ENCODE measurements around the gene TPPP.
"Not testable (repeated sequence)": the region's sequence is repeated elsewhere in the genome, so short reads cannot be mapped to it uniquely, and the experiment has no call there.

Gene TPPP

GRCh38 chr5:692529-693041, 567 bp downstream of the TPPP start:
- not testable (repeated sequence) for DNase-seq

DNA sequence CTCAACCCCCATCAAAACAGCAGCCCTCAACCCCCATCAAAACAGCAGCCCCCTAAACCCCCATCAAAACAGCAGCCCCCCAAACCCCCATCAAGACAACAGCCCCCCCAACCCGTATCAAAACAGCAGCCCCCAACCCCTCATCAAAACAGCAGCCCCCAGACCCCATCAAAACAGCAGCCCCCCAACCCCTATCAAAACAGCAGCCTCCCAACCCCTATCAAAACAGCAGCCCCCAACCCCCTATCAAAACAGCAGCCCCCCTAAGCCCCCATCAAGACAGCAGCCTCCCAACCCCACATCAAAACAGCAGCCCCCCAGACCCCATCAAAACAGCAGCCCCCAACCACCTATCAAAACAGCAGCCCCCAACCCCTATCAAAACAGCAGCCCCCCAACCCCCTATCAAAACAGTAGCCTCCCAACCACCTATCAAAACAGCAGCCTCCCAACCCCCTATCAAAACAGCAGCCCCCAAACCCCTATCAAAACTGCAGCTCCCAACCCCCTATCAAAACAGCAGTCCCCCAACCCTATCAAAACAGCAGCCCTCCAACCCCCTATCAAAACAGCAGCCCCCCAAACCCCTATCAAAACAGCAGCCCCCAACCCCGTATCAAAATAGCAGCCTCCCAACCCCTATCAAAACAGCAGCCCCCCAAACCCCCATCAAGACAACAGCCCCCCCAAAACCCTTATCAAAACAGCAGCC, 1.2 kb downstream of the TPPP start:
- no peak for DNase-seq

DNA sequence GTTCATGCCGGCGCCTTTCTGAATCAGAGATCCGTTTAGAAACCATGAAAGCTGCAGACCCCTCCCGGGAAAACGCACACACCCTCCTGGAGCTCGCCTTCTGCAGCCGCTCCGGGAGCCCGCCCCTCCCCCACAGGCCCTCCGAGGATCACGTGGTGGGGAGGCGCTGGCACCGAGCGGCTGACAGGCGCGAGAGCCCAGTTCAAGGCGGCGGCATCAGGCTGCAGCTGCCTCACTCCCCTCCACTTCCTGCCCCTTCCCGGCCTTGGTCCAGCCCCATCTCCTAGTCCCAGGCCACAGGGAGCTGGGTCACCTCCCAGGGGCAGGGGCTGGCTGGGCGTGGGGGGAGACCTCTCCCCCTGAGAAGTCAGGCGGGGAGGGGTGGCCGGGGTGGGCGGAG, 2.1 kb downstream of the TPPP start:
- DNase-seq = not testable (repeated sequence)

GRCh38 chr5:690293-690692, 2.9 kb downstream of the TPPP start:
- DNase-seq = not testable (repeated sequence)

DNA sequence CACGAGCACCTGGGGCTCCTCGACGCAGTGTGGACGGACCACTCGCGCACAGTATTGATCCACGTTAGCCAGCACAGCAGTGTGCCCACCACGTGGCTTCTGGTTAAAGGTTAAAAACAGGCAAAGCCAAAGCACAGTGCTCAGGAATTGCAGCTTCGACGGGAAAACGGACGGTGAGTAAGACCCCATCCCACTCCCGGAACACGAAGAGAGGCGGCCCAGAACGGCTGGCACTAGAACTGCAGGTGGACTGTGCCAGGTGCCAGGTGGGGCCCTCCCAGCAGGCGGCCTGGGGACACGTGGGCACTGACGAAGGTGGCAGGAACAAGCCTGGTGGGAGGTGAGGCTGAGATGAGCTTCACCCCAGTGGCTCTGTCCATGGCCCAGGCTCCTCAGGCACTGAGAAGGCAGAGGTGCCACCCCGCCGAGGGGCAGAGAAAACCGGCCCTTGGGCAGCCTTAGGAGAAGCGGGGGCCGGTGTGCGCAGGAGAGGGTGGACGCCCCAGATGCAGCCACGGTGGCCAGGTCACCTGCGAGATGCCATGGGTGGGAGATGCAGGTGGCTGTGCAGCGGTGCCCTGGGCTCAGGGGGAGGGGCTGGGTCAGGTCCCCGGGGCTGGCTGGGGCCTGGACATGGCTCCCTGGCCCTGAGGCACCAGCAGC, 4.7 kb downstream of the TPPP start:
- DNase-seq = not testable (repeated sequence)

DNA sequence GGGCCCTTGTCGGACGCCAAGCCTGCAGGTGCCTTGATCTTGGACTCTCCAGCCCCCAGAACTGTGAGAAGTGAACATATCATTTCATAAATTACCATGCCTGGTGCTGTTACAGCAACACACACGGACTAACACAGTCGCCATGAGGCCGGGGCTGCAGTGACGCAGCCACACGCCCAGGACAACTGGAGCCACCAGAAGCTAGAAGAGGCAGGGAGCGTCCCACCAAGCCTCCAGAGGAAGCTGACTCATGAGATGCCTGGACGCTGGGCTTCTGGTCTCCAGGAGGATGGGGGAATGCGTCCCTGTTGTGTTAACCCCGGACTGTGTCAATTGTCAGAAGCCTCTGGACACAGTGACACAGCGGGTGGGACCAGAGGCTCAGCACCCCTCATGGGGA, 6.2 kb downstream of the TPPP start:
- DNase-seq = not testable (repeated sequence)

- DNase-seq = not testable (repeated sequence)
These were observed 7.0 kb downstream of the TPPP start for GRCh38 chr5:686172-686523.

- no peak for DNase-seq
These were observed 7.6 kb downstream of the TPPP start for GRCh38 chr5:685262-686171.

- DNase-seq = no peak
These were observed 8.4 kb downstream of the TPPP start for GRCh38 chr5:684751-685216.

GRCh38 chr5:683551-684481, 9.3 kb downstream of the TPPP start:
- DNase-seq = no peak

DNA sequence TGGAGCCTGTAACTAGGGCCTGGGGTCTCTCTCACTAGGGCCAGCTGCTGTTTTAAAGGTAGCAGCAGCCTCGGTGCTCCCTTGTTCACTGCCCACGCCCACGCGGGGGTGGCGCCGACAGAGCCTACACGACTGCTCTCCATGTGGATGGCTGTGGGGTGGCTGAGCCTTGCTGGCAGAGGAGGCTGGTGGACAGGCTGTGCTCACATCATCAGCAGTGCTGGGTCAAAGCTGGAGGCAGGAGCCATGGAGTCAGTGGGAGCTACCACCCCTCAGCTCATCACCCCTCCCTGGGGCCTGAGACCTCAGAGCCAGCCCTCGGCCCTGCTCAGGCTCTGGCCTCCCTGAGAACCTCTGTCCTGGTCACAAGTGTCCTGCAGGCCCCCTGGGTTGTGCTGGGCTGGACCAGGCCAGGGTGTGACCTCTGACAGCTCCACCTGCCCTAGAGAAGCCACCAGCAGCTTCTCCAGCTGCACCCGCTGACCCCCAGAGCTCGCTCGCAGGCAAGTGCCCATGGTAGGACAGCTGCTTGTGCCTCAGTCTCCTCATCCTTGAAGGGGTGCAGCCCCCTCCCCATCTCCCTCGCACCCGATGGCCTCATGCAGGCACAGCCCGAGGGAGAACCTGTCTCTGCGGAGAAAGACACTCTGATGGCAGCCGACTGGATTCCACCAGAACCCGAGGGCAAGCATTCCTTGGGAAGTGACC, 10.3 kb downstream of the TPPP start:
- DNase-seq = not testable (repeated sequence)

DNA sequence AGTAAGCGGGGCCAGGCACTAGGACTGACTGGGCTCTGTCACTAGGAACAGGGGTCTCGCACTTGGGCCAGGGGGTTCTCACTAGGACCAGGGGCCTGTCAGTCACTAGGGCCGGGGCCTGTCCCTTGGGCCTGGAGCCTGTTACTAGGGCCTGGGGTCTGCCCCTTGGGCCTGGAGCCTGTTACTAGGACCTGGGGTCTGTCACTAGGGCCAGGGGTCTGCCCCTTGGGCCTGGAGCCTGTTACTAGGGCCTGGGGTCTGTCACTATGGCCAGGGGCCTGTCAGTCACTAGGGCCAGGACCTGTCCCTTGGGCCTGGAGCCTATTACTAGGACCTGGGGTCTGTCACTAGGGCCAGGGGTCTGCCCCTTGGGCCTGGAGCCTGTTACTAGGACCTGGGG, 10.9 kb downstream of the TPPP start:
- DNase-seq = not testable (repeated sequence)

- not testable (repeated sequence) for DNase-seq
These were observed 11.6 kb downstream of the TPPP start for GRCh38 chr5:681317-682191.

DNA sequence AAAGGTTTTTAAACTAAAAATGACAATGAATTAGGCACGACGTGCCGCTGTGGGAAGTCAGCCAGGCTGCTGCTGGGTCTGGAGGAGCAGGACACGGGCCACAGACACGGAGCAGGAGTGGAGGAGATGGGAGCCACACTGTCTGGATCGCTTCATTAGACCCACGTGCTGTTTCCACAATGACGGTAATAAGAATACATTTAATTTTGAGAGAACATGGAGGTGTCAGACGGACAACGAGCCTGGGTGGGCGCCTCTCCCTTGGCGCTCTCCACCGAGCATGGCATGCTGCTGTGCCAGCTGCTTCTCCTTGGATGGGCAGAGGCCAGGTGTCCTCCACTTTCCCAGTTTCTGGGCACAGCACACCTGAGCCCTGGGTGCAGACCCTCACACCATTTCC, 12.3 kb downstream of the TPPP start:
- DNase-seq = not testable (repeated sequence)

GRCh38 chr5:680118-680795, 12.9 kb downstream of the TPPP start:
- DNase-seq = not testable (repeated sequence)

- not testable (repeated sequence) for DNase-seq
These were observed 13.8 kb downstream of the TPPP start for GRCh38 chr5:679166-679895.

DNA sequence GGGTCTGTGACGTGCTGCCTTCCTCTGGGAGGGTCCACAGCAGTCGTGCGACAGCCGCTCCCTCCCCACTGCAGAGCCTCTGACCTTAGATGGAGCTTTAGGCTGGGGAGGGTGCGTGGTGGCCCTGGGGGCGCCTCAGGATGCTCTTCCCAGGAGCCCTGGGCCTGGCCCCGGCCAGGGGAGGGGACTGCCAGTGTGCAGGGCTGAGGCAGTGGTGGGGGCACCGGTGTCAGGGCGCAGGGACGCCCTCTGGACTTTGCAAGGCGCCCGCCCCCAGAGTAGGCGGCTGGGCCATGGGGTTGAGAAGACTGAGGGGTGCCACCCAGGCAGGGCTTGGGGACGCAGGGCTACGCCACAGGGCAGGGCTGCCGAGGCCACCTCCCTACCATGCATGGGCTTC, 14.6 kb downstream of the TPPP start:
- DNase-seq = not testable (repeated sequence)

- DNase-seq = no peak
These were observed 15.7 kb downstream of the TPPP start for GRCh38 chr5:677131-678101.

Data from activated CD4-positive, CD25-positive, alpha-beta regulatory T cell (primary cell).